Neural progenitor cell (in vitro differentiated cells): ENCODE measurements around the gene COX7A2L.
"Not testable (repeated sequence)": the region's sequence is repeated elsewhere in the genome, so short reads cannot be mapped to it uniquely, and the experiment has no call there.

ENCODE experiments used
- CTCF ChIP-seq: fragments of 200-600 bp; sonication (generic); IDR thresholded peaks from 2 replicates; pipeline ENCODE4 v1.5.1; 2017; ENCODE audit warnings: antibody characterized with exemption, mild to moderate bottlenecking
- EZH2 ChIP-seq: fragments of 200-600 bp; sonication (generic); IDR thresholded peaks from 2 replicates; pipeline ENCODE4 v1.6.1; 2017; ENCODE audit warnings: antibody characterized with exemption, mild to moderate bottlenecking, moderate library complexity
- EZH2phosphoT487 ChIP-seq: fragments of 200-600 bp; sonication (generic); IDR thresholded peaks from 2 replicates; pipeline ENCODE4 v1.6.1; 2017; ENCODE audit warnings: antibody characterized with exemption

DNA sequence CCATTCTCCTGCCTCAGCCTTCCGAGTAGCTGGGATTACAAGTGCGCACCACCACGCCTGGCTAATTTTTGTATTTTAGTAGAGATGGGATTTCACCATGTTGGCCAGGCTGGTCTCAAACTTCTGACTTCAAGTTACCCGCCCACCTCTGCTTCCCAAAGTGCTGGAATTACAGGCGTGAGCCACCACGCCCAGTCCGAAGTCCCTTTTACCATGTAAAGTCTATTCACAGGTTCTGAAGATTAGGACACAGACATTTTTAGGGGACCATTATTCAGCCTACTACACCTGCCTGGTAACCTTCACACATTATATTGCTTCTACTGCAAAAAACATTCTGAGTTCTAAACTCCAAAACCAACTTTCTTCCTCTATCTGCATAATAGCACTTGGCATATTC is 19.0 kb upstream of the COX7A2L start:
- TF ChIP-seq EZH2phosphoT487, CTCF, EZH2: not testable (repeated sequence)
